SK-N-SH treated with all-trans-retinoic acid at 6 μM for 48 hours (cell line): Measurements from ENCODE around the gene WWC1.

ENCODE experiments used
- ATAC-seq: fragments of 200-7000 bp; cut with Tn5 transposase; 3 replicates; pipeline ENCODE4 v1.9.1; 2020; ENCODE audit warnings: mild to moderate bottlenecking, moderate library complexity
- ARNTL ChIP-seq: fragments of 450-650 bp; formaldehyde crosslinking; IDR thresholded peaks from 2 replicates; pipeline ENCODE4 v1.5.0; 2020; ENCODE audit warnings: low read depth, mild to moderate bottlenecking, moderate library complexity, borderline replicate concordance
- BACH2 ChIP-seq: fragments of 250-450 bp; sonication (Bioruptor Pico); IDR thresholded peaks from 2 replicates; pipeline ENCODE4 v1.9.0; 2021; ENCODE audit warnings: mild to moderate bottlenecking, borderline replicate concordance
- CREB5 ChIP-seq: fragments of 250-450 bp; sonication (Bioruptor Pico); IDR thresholded peaks from 2 replicates; pipeline ENCODE4 v1.5.1; 2020; ENCODE audit warnings: low read depth, mild to moderate bottlenecking, moderate library complexity
- CSDC2 ChIP-seq: fragments of 250-450 bp; sonication (Bioruptor Pico); IDR thresholded peaks from 2 replicates; pipeline ENCODE4 v1.5.0; 2020; ENCODE audit warnings: mild to moderate bottlenecking, moderate library complexity
- ESRRG ChIP-seq: fragments of 250-450 bp; sonication (Bioruptor Pico); IDR thresholded peaks from 2 replicates; pipeline ENCODE4 v1.6.1; 2021; ENCODE audit warnings: mild to moderate bottlenecking
- GLIS3 ChIP-seq: fragments of 250-450 bp; sonication (Bioruptor Pico); IDR thresholded peaks from 2 replicates; pipeline ENCODE4 v1.5.0; 2020; ENCODE audit warnings: mild to moderate bottlenecking, moderate library complexity
- OSR1 ChIP-seq: fragments of 250-450 bp; sonication (Bioruptor Pico); IDR thresholded peaks from 2 replicates; pipeline ENCODE4 v1.8.0; 2022; ENCODE audit warnings: moderate library complexity, mild to moderate bottlenecking, inconsistent platforms
- PATZ1 ChIP-seq: fragments of 250-450 bp; sonication (Bioruptor Pico); IDR thresholded peaks from 2 replicates; pipeline ENCODE4 v1.8.0; 2020; ENCODE audit warnings: mild to moderate bottlenecking, moderate library complexity, borderline replicate concordance
- PPARA ChIP-seq: fragments of 250-450 bp; sonication (Bioruptor Pico); IDR thresholded peaks from 2 replicates; pipeline ENCODE4 v1.5.0; 2020; ENCODE audit warnings: mild to moderate bottlenecking, borderline replicate concordance
- RARB ChIP-seq: fragments of 250-450 bp; sonication (Bioruptor Pico); IDR thresholded peaks from 2 replicates; pipeline ENCODE4 v1.8.0; 2021; ENCODE audit warnings: mild to moderate bottlenecking, moderate library complexity
- SNAI2 ChIP-seq: fragments of 250-450 bp; sonication (Bioruptor Pico); IDR thresholded peaks from 2 replicates; pipeline ENCODE4 v1.5.0; 2020; ENCODE audit warnings: mild to moderate bottlenecking, moderate library complexity
- TCF4 ChIP-seq: fragments of 250-450 bp; sonication (Bioruptor Pico); IDR thresholded peaks from 2 replicates; pipeline ENCODE4 v1.8.0; 2021; ENCODE audit warnings: mild to moderate bottlenecking, moderate library complexity, borderline replicate concordance
- TOX ChIP-seq: fragments of 250-450 bp; sonication (Bioruptor Pico); IDR thresholded peaks from 2 replicates; pipeline ENCODE4 v1.8.0; 2021; ENCODE audit warnings: mild to moderate bottlenecking, moderate library complexity, borderline replicate concordance
- TSHZ2 ChIP-seq: fragments of 250-450 bp; sonication (Bioruptor Pico); IDR thresholded peaks from 2 replicates; pipeline ENCODE4 v1.5.0; 2020; ENCODE audit warnings: mild to moderate bottlenecking, moderate library complexity
- ZC3H10 ChIP-seq: fragments of 250-450 bp; sonication (Bioruptor Pico); IDR thresholded peaks from 2 replicates; pipeline ENCODE4 v1.5.1; 2021; ENCODE audit warnings: mild to moderate bottlenecking, moderate library complexity
- ZFP3 ChIP-seq: fragments of 250-450 bp; sonication (Bioruptor Pico); IDR thresholded peaks from 2 replicates; pipeline ENCODE4 v1.5.0; 2020; ENCODE audit warnings: mild to moderate bottlenecking, moderate library complexity
- ZNF565 ChIP-seq: fragments of 450-650 bp; formaldehyde crosslinking; conservative IDR thresholded peaks from 2 replicates; pipeline ENCODE4 v1.5.0; 2020; ENCODE audit warnings: low read depth, mild to moderate bottlenecking, moderate library complexity
- ZNF70 ChIP-seq: fragments of 450-650 bp; formaldehyde crosslinking; IDR thresholded peaks from 2 replicates; pipeline ENCODE4 v1.5.0; 2020; ENCODE audit warnings: mild to moderate bottlenecking, moderate library complexity

WWC1 gene

DNA sequence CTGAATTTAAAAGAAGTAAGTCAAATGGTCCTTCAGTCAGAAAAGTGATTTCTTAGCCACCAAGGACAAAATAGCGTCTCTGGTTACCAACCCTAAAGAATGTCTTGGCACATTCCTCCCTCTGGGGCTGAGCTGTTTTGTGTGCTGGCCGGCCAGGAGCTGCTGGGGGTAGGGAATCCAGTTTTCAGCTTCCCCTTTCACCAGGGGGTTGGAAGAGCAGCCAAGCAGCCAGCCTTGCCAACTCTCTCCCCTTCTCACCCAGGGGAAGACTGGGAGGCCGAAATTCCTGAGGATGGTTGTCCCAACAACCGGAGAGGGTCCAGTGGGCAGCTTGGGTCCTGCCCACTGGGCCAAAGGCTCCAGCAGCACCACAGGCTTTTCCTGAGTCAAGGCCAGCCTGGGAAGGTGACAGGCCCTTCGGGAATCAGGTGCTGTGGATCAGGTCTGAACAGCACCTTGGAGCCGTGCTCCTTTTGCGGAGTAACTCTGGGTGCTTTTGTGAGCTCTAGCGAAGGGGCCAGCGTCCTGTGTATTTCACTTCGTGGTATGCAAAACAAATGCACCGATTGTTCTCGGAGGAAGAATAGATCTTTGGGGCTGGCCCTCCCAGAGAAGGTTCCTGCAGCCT lies 4.2 kb downstream of the WWC1 start (continued):
- no peak for TF ChIP-seq TSHZ2 (CRISPR knock-in tag)

DNA sequence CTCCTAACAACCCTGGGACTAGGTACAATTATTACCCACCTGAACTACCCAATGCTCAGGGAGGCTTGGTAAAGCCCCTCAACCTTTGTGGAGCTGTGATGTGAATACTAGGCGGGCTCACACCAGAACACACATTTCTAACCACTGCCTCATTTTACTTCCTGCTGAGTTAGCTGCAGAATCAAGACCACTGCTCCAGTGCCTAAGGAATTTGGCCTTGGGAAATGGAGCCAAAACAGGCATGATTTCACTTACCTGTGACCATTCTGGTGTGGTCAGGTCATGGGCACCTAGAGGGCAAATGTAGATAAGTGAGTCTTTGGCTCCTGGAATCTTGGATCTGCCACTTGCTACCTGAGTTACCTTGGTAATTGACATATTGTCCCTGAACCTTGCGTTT lies 5.2 kb downstream of the WWC1 start:
- no peak for TF ChIP-seq PPARA (CRISPR knock-in tag)
- TF ChIP-seq PATZ1 (CRISPR knock-in tag), result no peak
- no peak for TF ChIP-seq ZNF565 (CRISPR knock-in tag)
- TF ChIP-seq CREB5 (CRISPR knock-in tag), result no peak
- TF ChIP-seq GLIS3 (CRISPR knock-in tag), result no peak
- TF ChIP-seq TSHZ2 (CRISPR knock-in tag), result no peak
- TF ChIP-seq ZC3H10, result no peak
- no peak for TF ChIP-seq ZFP3 (CRISPR knock-in tag)
- no peak for TF ChIP-seq OSR1 (CRISPR knock-in tag)
- no peak for ATAC-seq

- no peak for ATAC-seq
- TF ChIP-seq CSDC2 (CRISPR knock-in tag) (no peak), RARB (CRISPR knock-in tag) (no peak), TOX (CRISPR knock-in tag) (no peak), CREB5 (CRISPR knock-in tag) (no peak), ARNTL (CRISPR knock-in tag) (no peak), TCF4 (CRISPR knock-in tag) (no peak), ZNF565 (CRISPR knock-in tag) (no peak), ESRRG (CRISPR knock-in tag) (no peak), ZNF70 (CRISPR knock-in tag) (no peak), GLIS3 (CRISPR knock-in tag) (no peak), PPARA (CRISPR knock-in tag) (no peak), ZFP3 (CRISPR knock-in tag) (no peak), SNAI2 (no peak), PATZ1 (CRISPR knock-in tag) (no peak), BACH2 (CRISPR knock-in tag) (no peak)
These were observed 7.5 kb downstream of the WWC1 start for GRCh38 chr5:168298949-168299348.
